NCI-H526 (cell line): Measurements from ENCODE around the gene CBX1.

Experiments
- DNase-seq, 2 experiments: peaks; one replicate each; lab custom pipeline; 2025; lab: John Stamatoyannopoulos, UW

CBX1 gene

DNA sequence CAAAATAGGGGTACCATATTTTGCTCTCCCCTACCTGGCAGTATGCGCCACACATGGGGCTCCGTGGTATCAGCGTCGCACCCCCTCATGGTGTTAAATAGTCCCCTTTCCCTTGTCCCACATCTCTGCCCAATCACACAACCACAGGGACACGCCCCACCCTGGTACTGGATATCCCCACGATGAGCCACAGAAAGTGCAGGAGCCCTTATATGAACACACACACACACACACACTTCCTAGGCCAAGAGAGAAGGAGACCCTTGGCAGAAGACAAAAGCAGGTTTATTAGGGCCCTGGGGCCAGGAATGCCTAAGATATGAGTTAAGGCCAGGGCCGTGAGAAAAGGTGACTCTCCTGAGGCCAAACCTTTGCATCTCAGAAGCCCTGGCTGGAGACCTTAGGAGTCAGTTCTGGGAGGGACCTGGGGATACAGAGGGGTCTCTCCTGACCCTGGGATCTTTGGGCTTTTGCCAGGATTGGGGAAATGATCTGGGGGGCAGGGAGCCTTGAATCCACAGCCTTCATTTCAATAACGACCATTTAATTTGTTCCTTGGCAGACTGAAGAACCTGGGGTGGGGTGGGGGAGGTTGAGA, 75.3 kb downstream of the CBX1 start:
- no peak for DNase-seq

DNA sequence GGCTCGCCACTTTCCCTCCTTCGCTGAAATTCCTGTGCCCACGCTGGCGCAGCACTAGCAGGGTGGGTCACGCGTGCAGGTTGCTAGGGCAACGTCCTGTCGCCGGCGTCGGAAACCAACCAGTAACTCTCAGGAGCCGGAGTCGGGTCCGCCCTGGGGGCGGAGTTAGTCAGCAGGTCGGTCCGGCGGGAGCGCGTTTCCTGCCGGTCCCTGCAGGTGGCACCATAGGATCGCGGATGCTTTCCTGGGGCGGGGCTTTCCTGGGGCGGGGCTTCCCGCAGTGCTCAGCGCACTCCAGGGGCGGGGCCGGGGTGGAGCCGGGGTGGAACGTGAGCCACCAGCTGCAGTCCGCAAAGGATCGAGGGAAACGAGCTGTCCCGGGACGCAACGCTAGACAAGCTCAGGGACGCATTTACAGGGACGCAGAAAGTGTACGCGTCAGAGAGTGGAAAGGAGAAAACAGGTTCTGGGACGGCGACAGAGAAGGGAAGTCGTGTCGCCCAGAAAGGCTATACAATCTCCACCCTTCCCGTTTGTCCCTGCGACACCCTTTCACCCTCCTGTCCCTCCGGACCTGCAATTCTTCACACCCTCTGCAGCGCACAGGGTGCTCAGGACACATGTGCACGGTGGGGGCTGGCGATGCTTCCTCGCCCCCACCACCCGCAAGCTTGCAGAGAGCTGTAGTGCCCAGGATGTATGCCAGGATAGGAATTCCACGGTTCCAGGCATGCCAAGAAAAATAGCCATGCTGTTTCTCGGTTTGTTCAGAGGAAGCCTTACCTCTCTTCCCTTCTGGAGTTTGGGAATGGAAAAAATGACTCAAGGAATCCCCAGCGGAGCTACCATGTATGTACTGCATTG, 76.0 kb downstream of the CBX1 start:
- DNase-seq = peak; percentile 94 to 98

DNA sequence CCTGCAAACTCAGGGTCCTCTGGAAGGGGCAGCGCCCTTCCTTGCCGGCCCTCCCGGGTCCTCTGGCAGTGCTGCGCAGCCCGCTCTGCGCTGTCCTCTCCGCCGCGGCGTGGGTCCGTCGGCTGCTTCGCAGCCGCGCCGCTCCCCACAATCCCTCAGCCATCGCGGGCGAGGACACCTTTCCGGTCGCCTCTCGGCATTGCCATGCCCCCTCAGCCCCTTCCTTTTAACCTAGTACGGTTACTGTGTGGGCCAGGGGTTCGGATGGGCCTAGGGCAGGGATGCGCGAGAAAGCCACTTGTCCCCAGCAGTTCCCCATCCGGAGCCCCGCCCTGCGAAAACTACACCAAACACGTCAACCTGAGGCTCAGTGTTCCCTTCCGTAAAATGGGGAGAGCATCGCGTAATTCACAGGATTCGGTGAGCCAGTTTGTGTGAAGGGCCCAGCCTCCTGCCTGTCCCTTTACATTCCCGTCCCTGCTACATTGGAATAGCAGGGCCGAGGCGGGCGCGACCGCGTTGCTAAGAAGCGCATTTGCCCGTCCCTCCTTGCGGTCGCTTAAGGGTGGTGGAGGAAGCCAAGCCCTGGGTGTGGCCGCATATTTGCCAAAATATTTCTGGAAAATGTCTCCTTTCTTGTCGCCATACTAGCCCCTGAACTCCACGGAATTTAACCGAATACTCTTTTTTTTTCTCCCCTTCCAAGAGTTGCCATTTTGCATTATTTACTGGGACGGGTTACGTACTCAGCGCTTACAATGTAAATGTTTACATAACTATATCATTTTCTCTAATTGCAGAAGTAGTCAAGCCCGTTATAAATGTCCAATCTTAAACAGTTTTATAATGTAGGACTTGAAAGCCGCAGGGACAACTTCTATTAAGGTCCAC, 76.9 kb downstream of the CBX1 start:
- DNase-seq = peak; percentile 45 to 74

DNA sequence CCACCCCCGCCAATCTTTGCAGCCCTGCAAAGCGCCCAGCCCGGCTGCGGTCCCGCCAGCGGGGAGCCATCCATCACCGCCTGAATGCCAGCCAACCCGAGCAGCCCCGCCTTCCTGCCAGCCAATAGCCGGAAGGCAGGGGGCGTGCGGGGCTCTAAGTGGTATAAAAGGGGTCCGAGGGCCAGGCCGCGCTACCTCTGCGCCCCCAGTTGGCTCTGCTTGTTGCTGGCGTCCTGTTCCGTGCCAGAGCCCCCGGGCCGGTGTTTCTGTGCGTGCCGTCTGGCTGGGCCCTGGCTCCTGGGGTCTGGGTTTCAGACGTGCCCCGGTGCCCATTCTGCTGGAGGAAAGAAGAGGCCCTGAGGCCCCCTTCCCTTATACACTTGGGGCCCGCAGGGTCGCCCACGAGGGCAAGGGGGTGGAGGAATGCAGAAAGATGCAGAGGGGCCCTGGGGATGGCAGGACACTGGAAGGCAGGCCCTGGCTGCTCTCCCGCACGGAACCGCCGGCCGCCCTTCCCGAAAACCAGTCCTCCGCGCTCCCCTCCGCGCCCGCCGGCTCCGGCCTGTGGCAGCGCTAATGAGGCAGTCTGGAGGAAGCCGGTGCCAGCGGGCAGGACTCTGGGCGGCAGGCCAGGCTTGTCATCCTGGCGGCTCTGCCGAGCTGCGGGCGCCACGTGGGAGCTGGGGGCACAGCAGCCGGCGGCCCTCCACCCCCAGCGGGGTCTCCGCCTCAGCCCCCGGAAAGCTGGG, 77.7 kb downstream of the CBX1 start:
- peak; percentile 55 to 85 for DNase-seq

DNA sequence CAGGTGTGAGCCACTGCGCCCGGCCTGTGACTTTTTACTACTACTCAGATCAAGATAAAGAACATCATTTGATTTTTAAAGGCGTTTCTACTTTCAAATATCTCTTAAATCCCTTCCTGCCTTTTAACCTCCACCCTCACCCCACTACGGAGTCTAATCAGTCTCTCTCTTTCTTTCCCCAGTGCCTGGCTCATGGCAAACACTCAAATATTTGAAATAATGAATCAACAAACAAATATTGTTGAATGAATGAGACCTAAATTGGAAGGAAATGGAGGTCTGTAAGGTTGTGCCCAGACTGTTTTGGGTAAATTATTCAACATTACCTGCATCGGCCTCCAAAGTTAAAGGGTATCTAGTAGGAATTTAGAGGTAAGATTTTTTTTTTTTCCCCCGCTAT, 78.4 kb downstream of the CBX1 start:
- DNase-seq = no peak

DNA sequence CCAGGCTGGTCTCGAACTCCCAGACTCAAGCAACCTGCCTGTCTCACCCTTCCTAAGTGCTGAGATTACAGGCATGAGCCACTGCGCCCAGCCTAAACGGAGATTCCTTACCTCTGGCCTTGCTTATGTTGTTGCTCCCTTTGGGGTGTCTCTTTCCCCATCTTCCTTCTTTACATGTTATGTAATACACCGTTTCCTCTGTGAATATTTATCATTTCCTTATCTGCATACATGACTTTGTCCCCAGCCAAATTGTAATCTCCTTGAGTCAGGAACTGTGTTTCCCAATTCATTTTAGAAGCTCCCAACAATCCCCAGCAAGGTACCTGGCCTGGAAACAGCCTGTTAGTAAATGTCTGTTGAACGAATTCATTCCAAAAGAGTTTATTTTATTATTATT, 79.3 kb downstream of the CBX1 start:
- DNase-seq = no peak
